Spleen (tissue), 7 donors: Measurements from ENCODE around the gene TRAF3IP3.

Source experiments
- CTCF ChIP-seq, 11 experiments: fragments of 200-600 bp in 7 of 11; fragments of 450-650 bp in 4 of 11; sonication (generic) in 4 of 11; IDR thresholded peaks in 8 of 11; conservative IDR thresholded peaks in 3 of 11; 1 replicate in 7 of 11; 2 replicates in 4 of 11; pipeline versions ENCODE4 v1.4.0 to v1.8.0; 2016 to 2021; ENCODE audit warnings: antibody characterized with exemption in 11 of 11, inconsistent platforms in 4 of 11, mild to moderate bottlenecking in 1 of 11
- POLR2A ChIP-seq, 3 donors: fragments of 450-650 bp; IDR thresholded peaks; one replicate each; pipeline ENCODE4 v1.5.1; 2017; ENCODE audit warnings: antibody characterized with exemption in 3 of 3, mild to moderate bottlenecking in 1 of 3
- donor health status: DM: no; HTN: no; CAD: no; lungs with moderate emphysema.
- donor health status: DM: no; HTN: no; CAD: no.
- donor health status: DM: no; HTN: no; CAD: no.

- TF ChIP-seq POLR2A (IDR thresholded peaks at IDR 0.05) = no peak
- TF ChIP-seq CTCF (IDR thresholded peaks at IDR 0.05 in 8 of 11, conservative IDR thresholded peaks at IDR 0.05 in 3 of 11) = peak in 1 of 11 experiments; percentile 18
Measured at GRCh38 chr1:209746451-209747165, 9.2 kb upstream of the TRAF3IP3 start.
